ENCODE data around the gene HLA-DQA1. TPM values are rescaled to one million over a fixed set of nuclear protein-coding genes. Genes with fewer than 3 reads are reported as not detected.

The HLA-DQA1 gene
- total RNA-seq, 1 donor from 2014 or later = not detected

GRCh38 chr6:32659856-32660595 lies 22.8 kb downstream of the HLA-DQA1 start:
- no peak overlapping the region for H3K4me3 Mint-ChIP-seq (ENCODE audit: unreplicated experiment)
- H3K4me1 Mint-ChIP-seq (ENCODE audit: low read depth, unreplicated experiment) = peaks cover 6% of the 10 kb centered on the region
- DNase-seq = peak; percentile 14
- no peak overlapping the region for H3K27ac Mint-ChIP-seq (ENCODE audit: unreplicated experiment)
- peaks cover 5% of the 10 kb centered on the region for H3K27me3 Mint-ChIP-seq (ENCODE audit: unreplicated experiment)
- H3K36me3 Mint-ChIP-seq (ENCODE audit: unreplicated experiment) = no peaks in the 10 kb centered on the region
- H3K9me3 Mint-ChIP-seq (ENCODE audit: unreplicated experiment) = no peaks in the 10 kb centered on the region
- no peak for TF ChIP-seq CTCF (IDR thresholded peaks at IDR 0.05; ENCODE audit: partially characterized antibody, unreplicated experiment)

GRCh38 chr6:32662099-32662498 lies 24.9 kb downstream of the HLA-DQA1 start:
- TF ChIP-seq CTCF (IDR thresholded peaks at IDR 0.05; ENCODE audit: partially characterized antibody, unreplicated experiment) = no peak
- no peaks in the 10 kb centered on the region for H3K36me3 Mint-ChIP-seq (ENCODE audit: unreplicated experiment)
- no peak overlapping the region for H3K27ac Mint-ChIP-seq (ENCODE audit: unreplicated experiment)
- peaks cover 9% of the 10 kb centered on the region for H3K27me3 Mint-ChIP-seq (ENCODE audit: unreplicated experiment)
- peaks cover 2% of the 10 kb centered on the region for H3K9me3 Mint-ChIP-seq (ENCODE audit: unreplicated experiment)
- H3K4me3 Mint-ChIP-seq (ENCODE audit: unreplicated experiment) = no peak overlapping the region
- H3K4me1 Mint-ChIP-seq (ENCODE audit: low read depth, unreplicated experiment) = peaks cover 7% of the 10 kb centered on the region
- DNase-seq = no peak

- Mint-ChIP-seq H3K4me3 (ENCODE audit: unreplicated experiment) (no peak overlapping the region), H3K27me3 (ENCODE audit: unreplicated experiment) (peaks cover 9% of the 10 kb centered on the region), H3K27ac (ENCODE audit: unreplicated experiment) (no peak overlapping the region), H3K4me1 (ENCODE audit: low read depth, unreplicated experiment) (peaks cover 7% of the 10 kb centered on the region), H3K36me3 (ENCODE audit: unreplicated experiment) (no peaks in the 10 kb centered on the region), H3K9me3 (ENCODE audit: unreplicated experiment) (peaks cover 2% of the 10 kb centered on the region)
- TF ChIP-seq CTCF (IDR thresholded peaks at IDR 0.05; ENCODE audit: partially characterized antibody, unreplicated experiment) = no peak
- no peak for DNase-seq
Observed at GRCh38 chr6:32662836-32663235, 25.6 kb downstream of the HLA-DQA1 start.

- DNase-seq = no peak
- TF ChIP-seq CTCF (IDR thresholded peaks at IDR 0.05; ENCODE audit: partially characterized antibody, unreplicated experiment) = no peak
- Mint-ChIP-seq H3K4me3 (ENCODE audit: unreplicated experiment) (peak overlapping the region; percentile 83), H3K4me1 (ENCODE audit: low read depth, unreplicated experiment) (peaks cover 7% of the 10 kb centered on the region), H3K9me3 (ENCODE audit: unreplicated experiment) (peaks cover 2% of the 10 kb centered on the region), H3K27ac (ENCODE audit: unreplicated experiment) (no peak overlapping the region), H3K36me3 (ENCODE audit: unreplicated experiment) (no peaks in the 10 kb centered on the region), H3K27me3 (ENCODE audit: unreplicated experiment) (peaks cover 9% of the 10 kb centered on the region)
Observed at GRCh38 chr6:32664354-32664753, 27.1 kb downstream of the HLA-DQA1 start.

- TF ChIP-seq CTCF (IDR thresholded peaks at IDR 0.05; ENCODE audit: partially characterized antibody, unreplicated experiment) = no peak
- peak; percentile 39 for DNase-seq
- Mint-ChIP-seq H3K27me3 (ENCODE audit: unreplicated experiment) (peaks cover 9% of the 10 kb centered on the region), H3K4me3 (ENCODE audit: unreplicated experiment) (peak overlapping the region; percentile 83), H3K4me1 (ENCODE audit: low read depth, unreplicated experiment) (peaks cover 5% of the 10 kb centered on the region), H3K27ac (ENCODE audit: unreplicated experiment) (no peak overlapping the region), H3K9me3 (ENCODE audit: unreplicated experiment) (peaks cover 2% of the 10 kb centered on the region), H3K36me3 (ENCODE audit: unreplicated experiment) (no peaks in the 10 kb centered on the region)
Observed at GRCh38 chr6:32664827-32665362, 27.7 kb downstream of the HLA-DQA1 start.
